Muscle of leg (tissue), 16 donors: ENCODE measurements around the gene ZNF565. TPM values are rescaled to one million over a fixed set of nuclear protein-coding genes. Genes with fewer than 3 reads are reported as not detected.

ENCODE experiments used
- DNase-seq: peaks from one replicate; pipeline ENCODE4 v3.0.0; 2013
- H3K27ac ChIP-seq: one replicate; pipeline ENCODE4 v1.5.1; 2013; ENCODE audit warnings: mild to moderate bottlenecking, low read length, control low read depth
- H3K27me3 ChIP-seq: one replicate; pipeline ENCODE4 v1.6.1; 2013; ENCODE audit warnings: low read length; ENCODE audit not compliant: control insufficient read depth, insufficient read depth
- H3K36me3 ChIP-seq: one replicate; pipeline ENCODE4 v1.6.1; 2013; ENCODE audit warnings: low read length; ENCODE audit not compliant: control insufficient read depth, insufficient read depth
- H3K4me1 ChIP-seq: one replicate; pipeline ENCODE4 v1.6.1; 2013; ENCODE audit warnings: low read length; ENCODE audit not compliant: control insufficient read depth, insufficient read depth
- H3K4me3 ChIP-seq: one replicate; pipeline ENCODE4 v1.5.1; 2013; ENCODE audit warnings: low read length, control low read depth
- H3K9me3 ChIP-seq: replicated peaks from 2 replicates; pipeline ENCODE4 v1.6.1; 2013; ENCODE audit warnings: low read depth, low read length; ENCODE audit not compliant: control insufficient read depth
- WGBS: methylation state at CpG from one replicate; pipeline ENCODE4 v1.1.5; 2013; ENCODE audit warnings: missing lambda C conversion rate; ENCODE audit not compliant: insufficient coverage; 5-methylcytosine and 5-hydroxymethylcytosine counted together
- long read RNA-seq, 11 donors: transcript quantifications; one replicate each; lab custom pipeline, GENCODE V29; 2026
- polyA plus RNA-seq, 8 donors: library from polyadenylated mRNA; unstranded; fragments of 120-200 nt; gene quantifications; one replicate each; pipeline versions ENCODE4 v1.2.1 to v1.2.3, GENCODE V29; 2013; ENCODE audit warnings: inconsistent platforms in 1 of 8, low replicate concordance in 1 of 8; ENCODE audit not compliant: insufficient read length in 8 of 8, insufficient read depth in 1 of 8
- total RNA-seq: library from RNA; stranded (reverse); fragments of 120-200 nt; gene quantifications from one replicate; pipeline ENCODE4 v1.2.4, GENCODE V29; 2013

ZNF565 gene
- total RNA-seq (8.8 TPM), polyA plus RNA-seq (1 to 10 TPM; 4.1 to 7.4 (median 5.7) TPM)
- long read RNA-seq, donor 1 = 0 reads
- long read RNA-seq, donor 2 = 0 reads
- long read RNA-seq, donor 3, partial matches to known transcripts = 0 of 1 reads
- long read RNA-seq, donor 3, other reads (novel, unspliced or antisense) = 0 of 1 reads
- long read RNA-seq, donor 4 = 0 reads
- long read RNA-seq, donor 5, partial matches to known transcripts = 0 of 3 reads
- long read RNA-seq, donor 5, other reads (novel, unspliced or antisense) = 0 of 3 reads
- long read RNA-seq, donor 6, partial matches to known transcripts = 0 of 2 reads
- long read RNA-seq, donor 6, other reads (novel, unspliced or antisense) = 0 of 2 reads
- long read RNA-seq, donor 7, partial matches to known transcripts = 0 of 2 reads
- long read RNA-seq, donor 7, other reads (novel, unspliced or antisense) = 0 of 2 reads
- long read RNA-seq, donor 8, partial matches to known transcripts = 0 of 2 reads
- long read RNA-seq, donor 8, other reads (novel, unspliced or antisense) = 0 of 2 reads
- long read RNA-seq, donor 9, partial matches to known transcripts = 0 of 1 reads
- long read RNA-seq, donor 9, other reads (novel, unspliced or antisense) = 0 of 1 reads
- long read RNA-seq, donor 10, partial matches to known transcripts = 164 of 167 reads
- long read RNA-seq, donor 10, other reads (novel, unspliced or antisense) = 0 of 167 reads
- long read RNA-seq, donor 11 = 0 reads

DNA sequence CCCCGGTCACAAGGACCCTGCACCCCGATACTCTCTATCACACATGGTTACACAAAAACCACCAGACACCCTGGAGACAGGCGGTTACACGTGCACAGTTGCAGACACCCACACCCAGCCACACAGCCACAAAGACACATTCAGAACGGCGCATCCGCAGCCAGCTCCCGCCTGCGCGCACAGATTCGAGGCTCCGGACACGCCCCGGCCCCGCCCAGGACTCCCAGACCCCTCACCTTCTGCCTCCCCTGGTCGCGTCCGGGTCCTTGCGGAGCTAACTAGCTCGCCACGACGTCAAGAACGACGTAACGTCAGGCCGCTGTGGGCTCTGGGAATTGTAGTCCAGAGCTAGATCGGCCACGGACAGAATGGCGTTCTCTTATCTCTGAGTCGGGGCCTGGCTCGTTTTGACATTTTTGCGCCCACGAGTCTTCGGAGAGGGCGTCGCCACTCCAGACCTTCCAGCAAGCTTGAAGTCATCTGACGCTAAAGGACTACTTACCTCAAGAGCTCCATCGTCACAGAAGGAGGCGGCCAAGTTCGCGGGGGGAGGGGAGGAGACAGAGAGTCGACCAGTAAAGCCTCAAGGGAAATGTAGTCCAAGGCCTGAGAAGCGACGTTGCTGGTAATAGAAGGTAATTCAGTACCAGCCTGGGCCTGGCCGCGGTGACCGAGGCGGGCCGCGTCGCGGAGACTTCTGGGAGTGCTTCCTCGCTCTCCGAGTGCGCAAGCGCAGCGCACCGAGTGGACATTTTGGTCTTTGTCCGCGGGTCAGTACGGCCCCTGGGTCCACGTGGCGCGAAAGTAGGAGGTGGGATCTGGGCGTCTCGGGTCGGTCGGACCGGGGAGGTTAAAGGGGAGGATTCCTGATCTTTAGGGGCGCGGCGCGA, at the start of gene ZNF565, which contains the start of gene ZNF146:
TSS of gene ZNF565 (minus strand) at position 280 of the 890 bp plus-strand sequence. CDS start 12,680 bp downstream, outside the sequence.
TSS of gene ZNF146 (plus strand) at position 721 of the 890 bp plus-strand sequence. CDS start 21,335 bp downstream, outside the sequence.
- DNase-seq = peak; percentile 99
- Histone ChIP-seq H3K27me3 (no peaks in the 10 kb centered on the region), H3K27ac (peak within 1 kb of the TSS; percentile 98), H3K36me3 (peaks cover 3% of the 10 kb centered on the region), H3K4me3 (peak within 1 kb of the TSS; percentile 96), H3K9me3 (no peaks in the 10 kb centered on the region), H3K4me1 (peaks cover 10% of the 10 kb centered on the region)
- under 1% methylated on average over 67 of the region's 73 CpGs for WGBS

DNA sequence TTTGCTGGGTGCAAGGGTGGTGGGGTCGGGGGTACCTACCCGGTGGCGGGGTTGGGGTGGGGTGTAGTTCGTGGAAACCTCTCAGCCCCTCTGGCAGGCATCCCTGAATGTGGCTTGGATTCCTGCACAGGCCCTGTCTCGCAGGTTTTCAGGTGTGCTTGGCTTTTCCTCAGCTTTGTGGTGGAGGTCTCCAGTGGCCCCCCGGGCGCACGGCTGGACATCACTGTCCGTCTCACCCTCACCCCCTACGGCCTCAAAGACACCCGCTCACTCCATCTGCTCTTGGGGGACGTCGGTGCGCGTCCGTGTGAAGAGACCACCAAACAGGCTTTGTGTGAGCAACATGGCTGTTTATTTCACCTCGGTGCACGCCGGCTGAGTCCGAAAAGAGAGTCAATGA, 44.7 kb upstream of the ZNF565 start:
- no peak for DNase-seq
- Histone ChIP-seq H3K4me3 (no peak overlapping the region), H3K9me3 (no peaks in the 10 kb centered on the region), H3K27me3 (no peaks in the 10 kb centered on the region), H3K4me1 (no peaks in the 10 kb centered on the region), H3K27ac (no peak overlapping the region), H3K36me3 (no peaks in the 10 kb centered on the region)
- WGBS = 92% methylated on average over 17 of the region's 20 CpGs

DNA sequence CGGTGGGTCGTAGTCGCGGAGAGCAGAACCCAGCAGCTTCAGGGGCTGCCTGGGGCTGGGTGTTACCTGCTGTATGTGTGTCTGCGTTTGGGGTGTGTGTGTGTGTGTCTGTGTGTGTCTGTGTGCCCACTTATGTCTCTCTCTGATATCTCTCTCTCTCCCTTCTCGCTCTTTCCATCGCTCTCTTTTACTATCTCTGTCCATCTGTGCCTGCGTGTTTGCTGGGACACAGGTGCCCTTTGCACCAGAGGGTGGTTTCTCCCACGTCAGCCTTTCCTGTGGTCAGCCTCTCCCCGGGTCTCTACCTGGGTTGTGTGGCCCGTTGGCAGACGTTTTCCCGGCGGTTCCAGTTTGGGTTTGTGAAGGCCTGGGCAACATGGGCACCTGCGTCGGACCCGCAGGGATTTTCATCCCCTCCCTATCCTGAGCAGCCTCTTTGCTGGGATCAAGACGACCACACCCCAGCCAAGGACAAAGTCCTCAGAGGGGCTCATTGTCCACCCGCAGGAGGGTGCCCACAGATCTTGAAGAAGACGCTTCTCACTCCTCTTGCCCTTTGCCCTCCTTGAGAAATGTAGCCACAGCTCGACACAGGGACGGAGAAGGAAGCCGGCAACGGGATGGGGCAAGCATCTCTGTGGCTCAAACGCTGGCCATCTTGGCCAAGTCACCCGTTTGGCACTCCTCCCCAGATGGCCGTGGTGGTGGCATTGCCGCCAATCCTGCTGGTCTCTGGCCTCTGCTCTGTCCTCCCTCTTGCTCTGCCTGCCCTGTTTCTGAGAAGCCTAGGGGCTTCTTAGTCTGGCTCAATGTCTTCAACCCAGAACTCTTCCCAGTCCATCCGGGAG, 43.8 kb upstream of the ZNF565 start:
- Histone ChIP-seq H3K9me3 (no peaks in the 10 kb centered on the region), H3K4me3 (no peak overlapping the region), H3K36me3 (no peaks in the 10 kb centered on the region), H3K27me3 (no peaks in the 10 kb centered on the region), H3K4me1 (no peaks in the 10 kb centered on the region), H3K27ac (no peak overlapping the region)
- DNase-seq = no peak
- WGBS = 90% methylated on average over 18 of the region's 29 CpGs

DNA sequence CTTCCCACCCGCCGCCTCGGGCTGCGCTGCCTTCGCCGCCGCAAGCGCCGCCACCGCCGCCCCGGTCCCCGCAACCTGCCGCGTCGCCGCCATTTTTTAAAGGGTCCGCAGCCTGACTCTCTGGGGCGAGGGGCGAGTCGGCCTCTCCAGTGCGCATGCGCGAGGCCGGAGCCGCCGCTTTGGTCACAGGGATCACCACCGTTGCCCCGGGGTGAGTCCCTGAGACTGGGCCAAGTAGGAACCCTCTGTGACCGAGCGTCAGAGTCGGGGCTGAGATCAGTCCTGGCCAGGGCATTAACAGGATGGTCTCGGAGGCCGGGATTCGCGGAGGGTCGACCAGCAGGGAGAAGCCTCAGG, 43.0 kb upstream of the ZNF565 start:
- H3K27ac ChIP-seq = no peak overlapping the region
- H3K27me3 ChIP-seq = no peaks in the 10 kb centered on the region
- peak overlapping the region; percentile 41 for H3K4me3 ChIP-seq
- peak; percentile 18 for DNase-seq
- no peaks in the 10 kb centered on the region for H3K4me1 ChIP-seq
- no peaks in the 10 kb centered on the region for H3K9me3 ChIP-seq
- 7% methylated on average over 32 of the region's 37 CpGs for WGBS
- no peaks in the 10 kb centered on the region for H3K36me3 ChIP-seq

DNA sequence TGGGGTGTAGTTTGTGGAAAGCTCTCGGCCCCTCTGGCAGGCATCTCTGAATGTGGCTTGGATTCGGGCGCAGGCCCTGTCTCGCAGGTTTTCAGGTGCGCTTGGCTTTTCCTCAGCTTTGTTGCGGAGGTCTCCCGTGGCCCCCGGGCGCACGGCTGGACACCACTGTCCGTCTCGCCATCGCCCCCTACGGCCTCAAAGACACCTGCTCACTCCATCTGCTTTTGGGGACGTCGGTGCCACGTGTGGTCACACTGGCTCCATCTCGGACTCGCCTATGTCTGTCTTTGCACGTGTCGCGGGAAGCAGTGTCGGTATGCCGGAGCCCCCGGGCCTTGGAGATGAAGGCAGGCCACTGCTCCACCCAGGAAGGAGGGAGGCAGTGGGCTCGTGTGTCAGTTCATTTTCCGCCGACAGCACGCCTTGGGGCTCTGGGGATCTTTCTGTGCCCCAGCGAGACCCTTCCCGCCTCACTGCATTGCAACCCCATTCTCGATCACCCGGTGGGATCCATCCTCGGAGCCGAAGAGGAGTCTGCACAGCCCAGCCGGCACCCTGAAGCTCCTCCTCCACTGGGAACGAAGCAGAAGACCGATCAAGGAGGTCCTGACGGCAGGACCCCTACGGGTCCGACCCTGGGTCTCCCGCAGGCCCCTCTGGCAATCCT, 42.5 kb upstream of the ZNF565 start:
- H3K9me3 ChIP-seq = no peaks in the 10 kb centered on the region
- WGBS = 73% methylated on average over 31 of the region's 42 CpGs
- no peaks in the 10 kb centered on the region for H3K4me1 ChIP-seq
- DNase-seq = no peak
- no peaks in the 10 kb centered on the region for H3K36me3 ChIP-seq
- H3K4me3 ChIP-seq = peak overlapping the region; percentile 41
- H3K27me3 ChIP-seq = no peaks in the 10 kb centered on the region
- no peak overlapping the region for H3K27ac ChIP-seq

DNA sequence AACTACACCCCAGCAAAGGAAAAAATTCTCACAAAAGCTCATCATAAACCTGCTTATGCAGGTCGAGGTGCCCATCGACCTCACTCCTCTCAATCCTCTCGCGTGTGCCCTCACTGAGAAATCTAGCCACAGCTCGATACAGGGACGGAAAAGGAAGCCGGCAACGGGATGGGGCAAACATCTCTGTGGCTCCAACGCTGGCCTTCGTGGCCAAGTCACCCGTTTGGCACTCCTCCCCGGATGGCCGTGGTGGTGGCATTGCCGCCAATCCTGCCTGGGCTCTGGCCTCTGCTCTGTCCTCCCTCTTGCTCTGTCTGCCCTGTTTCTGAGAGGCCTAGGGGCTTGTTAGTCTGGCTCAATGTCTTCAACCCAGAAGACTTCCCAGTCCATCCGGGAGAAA, 41.6 kb upstream of the ZNF565 start:
- H3K27ac ChIP-seq = no peak overlapping the region
- no peaks in the 10 kb centered on the region for H3K4me1 ChIP-seq
- H3K4me3 ChIP-seq = no peak overlapping the region
- no peaks in the 10 kb centered on the region for H3K9me3 ChIP-seq
- WGBS = 97% methylated on average over 15 of the region's 15 CpGs
- H3K27me3 ChIP-seq = no peaks in the 10 kb centered on the region
- no peak for DNase-seq
- H3K36me3 ChIP-seq = no peaks in the 10 kb centered on the region

DNA sequence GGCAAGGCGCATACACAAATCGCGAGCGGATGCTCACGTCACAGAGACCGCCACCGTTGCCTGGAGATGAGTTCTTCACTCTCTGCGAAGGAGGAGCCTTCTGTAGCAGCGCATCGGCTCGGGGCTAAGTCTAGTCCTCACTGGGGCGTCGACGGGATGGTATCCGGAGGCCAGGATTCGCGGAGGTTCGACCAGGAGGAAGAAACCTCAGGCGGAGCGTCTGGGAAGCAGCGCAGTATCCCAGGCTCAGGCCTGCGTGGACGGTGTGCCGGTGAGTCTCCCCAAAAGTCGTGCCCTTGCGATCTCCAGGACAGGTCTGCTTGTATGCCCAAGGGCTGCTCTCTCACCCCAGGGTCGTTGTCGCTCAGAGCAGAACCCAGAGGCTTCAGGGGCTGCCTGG, 40.9 kb upstream of the ZNF565 start:
- Histone ChIP-seq H3K36me3 (no peaks in the 10 kb centered on the region), H3K27ac (no peak overlapping the region), H3K27me3 (no peaks in the 10 kb centered on the region), H3K4me1 (no peaks in the 10 kb centered on the region), H3K4me3 (no peak overlapping the region), H3K9me3 (no peaks in the 10 kb centered on the region)
- DNase-seq = no peak
- 94% methylated on average over 26 of the region's 28 CpGs for WGBS

DNA sequence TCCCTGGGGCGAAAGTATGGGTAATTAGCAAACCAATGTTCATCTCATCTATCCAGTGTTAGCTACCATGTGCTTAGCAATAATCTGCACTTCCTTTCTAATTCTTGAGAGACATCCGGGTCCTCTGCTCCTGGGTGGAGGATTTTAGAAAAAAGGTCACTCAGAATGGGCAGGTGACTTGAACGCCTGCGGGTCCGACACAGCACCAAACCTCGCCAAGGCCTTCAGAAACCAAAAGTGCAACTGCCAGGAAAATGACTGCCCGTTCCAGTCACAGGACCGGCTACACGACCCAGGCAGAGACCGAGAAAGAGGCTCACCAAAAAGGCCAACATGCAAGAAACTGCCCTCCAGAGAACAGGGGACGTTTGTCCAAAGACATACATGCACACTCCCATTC, 40.4 kb upstream of the ZNF565 start:
- DNase-seq = no peak

DNA sequence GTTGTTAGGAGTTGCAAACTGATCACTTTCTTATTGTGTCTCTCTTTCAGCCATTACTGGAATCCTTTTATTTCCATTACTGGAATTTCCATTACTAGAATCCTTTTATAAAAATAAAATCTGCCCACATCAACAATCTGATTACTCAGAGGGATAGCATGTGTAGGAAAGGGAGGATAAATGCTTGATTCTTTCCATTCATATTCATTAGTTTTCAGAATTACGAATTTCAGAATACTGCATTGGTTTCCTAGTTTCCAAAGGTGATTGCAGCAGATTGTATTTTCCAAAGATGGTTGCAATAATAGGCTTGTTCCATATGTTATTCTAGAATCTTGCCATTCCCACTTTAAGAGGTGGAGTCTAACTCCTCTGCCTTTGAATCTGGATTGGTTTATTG, 37.6 kb upstream of the ZNF565 start:
- no peaks in the 10 kb centered on the region for H3K27me3 ChIP-seq
- no CpG with 5 or more reads among the region's 1 CpG for WGBS
- H3K9me3 ChIP-seq = no peaks in the 10 kb centered on the region
- H3K4me1 ChIP-seq = no peaks in the 10 kb centered on the region
- no peak overlapping the region for H3K27ac ChIP-seq
- no peak overlapping the region for H3K4me3 ChIP-seq
- no peak for DNase-seq
- H3K36me3 ChIP-seq = no peaks in the 10 kb centered on the region

More for the DNA sequence above, 40.4 kb upstream of the ZNF565 start:
- no peaks in the 10 kb centered on the region for H3K4me1 ChIP-seq
- no peak overlapping the region for H3K27ac ChIP-seq
- H3K27me3 ChIP-seq = no peaks in the 10 kb centered on the region
- H3K4me3 ChIP-seq = no peak overlapping the region
- no peaks in the 10 kb centered on the region for H3K36me3 ChIP-seq
- no peaks in the 10 kb centered on the region for H3K9me3 ChIP-seq
- WGBS = 94% methylated on average over 6 of the region's 11 CpGs
